Measurements from ENCODE around the gene SMAD2.

Gene SMAD2

GRCh38 chr18:47931718-47932103 lies 1.3 kb upstream of the SMAD2 start:
- DNase-seq = peak; percentile 19

- peak; percentile 98 for DNase-seq
Measured at GRCh38 chr18:47930931-47931717, 665 bp upstream of the SMAD2 start.

GRCh38 chr18:47929681-47930198 lies 719 bp downstream of the SMAD2 start:
- DNase-seq = no peak

- DNase-seq = no peak
Measured at GRCh38 chr18:47928466-47928865, 2.0 kb downstream of the SMAD2 start.

- DNase-seq = no peak
Measured at GRCh38 chr18:47926101-47926850, 4.2 kb downstream of the SMAD2 start.

GRCh38 chr18:47919916-47920315 lies 10.5 kb downstream of the SMAD2 start:
- DNase-seq = no peak

- DNase-seq = no peak
Measured at GRCh38 chr18:47917923-47918610, 12.4 kb downstream of the SMAD2 start.

GRCh38 chr18:47915930-47916329 lies 14.5 kb downstream of the SMAD2 start:
- no peak for DNase-seq

GRCh38 chr18:47915229-47915628 lies 15.2 kb downstream of the SMAD2 start:
- no peak for DNase-seq

GRCh38 chr18:47912794-47913585 lies 17.5 kb downstream of the SMAD2 start:
- DNase-seq = no peak

- no peak for DNase-seq
Measured at GRCh38 chr18:47912343-47912742, 18.1 kb downstream of the SMAD2 start.

GRCh38 chr18:47911877-47912276 lies 18.6 kb downstream of the SMAD2 start:
- no peak for DNase-seq

GRCh38 chr18:47909484-47909883 lies 21.0 kb downstream of the SMAD2 start:
- DNase-seq = no peak

GRCh38 chr18:47908592-47908991 lies 21.9 kb downstream of the SMAD2 start:
- DNase-seq = no peak

- DNase-seq = no peak
Measured at GRCh38 chr18:47906408-47906807, 24.1 kb downstream of the SMAD2 start.

- DNase-seq = no peak
Measured at GRCh38 chr18:47903809-47904208, 26.6 kb downstream of the SMAD2 start.

GRCh38 chr18:47901624-47902362 lies 28.7 kb downstream of the SMAD2 start:
- DNase-seq = no peak

GRCh38 chr18:47899107-47899840 lies 31.2 kb downstream of the SMAD2 start:
- no peak for DNase-seq

- no peak for DNase-seq
Measured at GRCh38 chr18:47898696-47899095, 31.8 kb downstream of the SMAD2 start.

- DNase-seq = no peak
Measured at GRCh38 chr18:47898055-47898454, 32.4 kb downstream of the SMAD2 start.

Data from fibroblast of skin of abdomen (primary cell).